Hepatocyte (in vitro differentiated cells): ENCODE results near the gene YBX3. TPM values are rescaled to one million over a fixed set of nuclear protein-coding genes. Genes with fewer than 3 reads are reported as not detected.

ENCODE experiments used
- DNase-seq: peaks from one replicate; pipeline ENCODE4 v3.0.0-alpha.2; 2016; ENCODE audit warnings: low spot score
- H2AFZ ChIP-seq: fragments of 200-600 bp; sonication (generic); 2 replicates; pipeline ENCODE4 v1.6.0; 2016; ENCODE audit warnings: antibody characterized with exemption, mild to moderate bottlenecking
- H3K27ac ChIP-seq: fragments of 200-600 bp; sonication (generic); 2 replicates; pipeline ENCODE4 v1.5.1; 2016; ENCODE audit warnings: mild to moderate bottlenecking
- H3K27me3 ChIP-seq: fragments of 200-600 bp; sonication (generic); 2 replicates; pipeline ENCODE4 v1.6.1; 2016
- H3K36me3 ChIP-seq: fragments of 200-600 bp; sonication (generic); replicated peaks from 2 replicates; pipeline ENCODE4 v1.5.1; 2016; ENCODE audit warnings: low read depth; ENCODE audit not compliant: insufficient read depth
- H3K4me1 ChIP-seq: fragments of 200-600 bp; sonication (generic); 2 replicates; pipeline ENCODE4 v1.5.1; 2016; ENCODE audit warnings: mild to moderate bottlenecking, moderate library complexity; ENCODE audit not compliant: insufficient read depth
- H3K4me2 ChIP-seq: fragments of 200-600 bp; sonication (generic); 2 replicates; pipeline ENCODE4 v1.6.0; 2016
- H3K4me3 ChIP-seq: fragments of 200-600 bp; sonication (generic); 2 replicates; pipeline ENCODE4 v1.5.1; 2016; ENCODE audit warnings: mild to moderate bottlenecking
- H3K79me2 ChIP-seq: fragments of 200-600 bp; sonication (generic); 2 replicates; pipeline ENCODE4 v1.6.0; 2017; ENCODE audit warnings: mild to moderate bottlenecking
- H3K9me2 ChIP-seq: fragments of 200-600 bp; sonication (generic); replicated peaks from 2 replicates; pipeline ENCODE4 v1.6.0; 2017; ENCODE audit warnings: mild to moderate bottlenecking; ENCODE audit not compliant: insufficient read depth
- H3K9me3 ChIP-seq: fragments of 200-600 bp; sonication (generic); 2 replicates; pipeline ENCODE4 v1.5.1; 2016; ENCODE audit warnings: low read depth, mild to moderate bottlenecking
- H4K20me1 ChIP-seq: fragments of 200-600 bp; sonication (generic); 2 replicates; pipeline ENCODE4 v1.6.0; 2016; ENCODE audit warnings: mild to moderate bottlenecking; ENCODE audit not compliant: insufficient read depth, poor library complexity, severe bottlenecking
- EZH2 ChIP-seq: fragments of 200-600 bp; sonication (generic); IDR thresholded peaks from 2 replicates; pipeline ENCODE4 v1.6.1; 2016; ENCODE audit warnings: antibody characterized with exemption, mild to moderate bottlenecking, borderline replicate concordance
- EZH2phosphoT487 ChIP-seq: fragments of 200-600 bp; sonication (generic); IDR thresholded peaks from one replicate; pipeline ENCODE4 v1.6.1; 2018; ENCODE audit warnings: antibody characterized with exemption, mild to moderate bottlenecking, low read depth, moderate library complexity; ENCODE audit not compliant: unreplicated experiment, severe bottlenecking
- WGBS: methylation state at CpG from one replicate; pipeline ENCODE4 v1.1.6; 2016; ENCODE audit warnings: low lambda C conversion rate; ENCODE audit errors: missing lambda C conversion rate; 5-methylcytosine and 5-hydroxymethylcytosine counted together
- polyA plus RNA-seq: library from polyadenylated mRNA; unstranded; fragments of >200 nt; fragmentation: Nextera tagmentation; extraction: Ambion mirVana; gene quantifications from 2 replicates; pipeline ENCODE4 v1.2.1, GENCODE V29; 2016
- total RNA-seq: library from RNA; depleted of rRNA; stranded (reverse); fragments of >200 nt; gene quantifications from 2 replicates; pipeline ENCODE4 v1.2.3, GENCODE V29; 2014
- TF ChIP-seq, protein P1 (sequence below): fragments of 200-600 bp; sonication (generic); IDR thresholded peaks from 2 replicates; pipeline ENCODE4 v1.5.1; 2016; ENCODE audit warnings: antibody characterized with exemption, mild to moderate bottlenecking; ENCODE audit not compliant: poor library complexity

The YBX3 gene
- total and polyA plus RNA-seq, 2 experiments from 2014 or later, result 83.4 to 218 TPM

GRCh38 chr12:10739157-10740118, 16.3 kb upstream of the YBX3 start:
- Histone ChIP-seq H3K27me3 (no peaks in the 10 kb centered on the region), H3K4me2 (no peak overlapping the region), H2AFZ (no peak overlapping the region), H3K4me3 (no peak overlapping the region), H3K79me2 (no peaks in the 10 kb centered on the region), H4K20me1 (no peaks in the 10 kb centered on the region), H3K9me2 (no peaks in the 10 kb centered on the region), H3K9me3 (no peaks in the 10 kb centered on the region), H3K27ac (no peak overlapping the region), H3K4me1 (no peaks in the 10 kb centered on the region), H3K36me3 (no peaks in the 10 kb centered on the region)
- no peak for DNase-seq
- WGBS, result 83% methylated on average over 8 of the region's 8 CpGs
- TF ChIP-seq, protein P1, sequence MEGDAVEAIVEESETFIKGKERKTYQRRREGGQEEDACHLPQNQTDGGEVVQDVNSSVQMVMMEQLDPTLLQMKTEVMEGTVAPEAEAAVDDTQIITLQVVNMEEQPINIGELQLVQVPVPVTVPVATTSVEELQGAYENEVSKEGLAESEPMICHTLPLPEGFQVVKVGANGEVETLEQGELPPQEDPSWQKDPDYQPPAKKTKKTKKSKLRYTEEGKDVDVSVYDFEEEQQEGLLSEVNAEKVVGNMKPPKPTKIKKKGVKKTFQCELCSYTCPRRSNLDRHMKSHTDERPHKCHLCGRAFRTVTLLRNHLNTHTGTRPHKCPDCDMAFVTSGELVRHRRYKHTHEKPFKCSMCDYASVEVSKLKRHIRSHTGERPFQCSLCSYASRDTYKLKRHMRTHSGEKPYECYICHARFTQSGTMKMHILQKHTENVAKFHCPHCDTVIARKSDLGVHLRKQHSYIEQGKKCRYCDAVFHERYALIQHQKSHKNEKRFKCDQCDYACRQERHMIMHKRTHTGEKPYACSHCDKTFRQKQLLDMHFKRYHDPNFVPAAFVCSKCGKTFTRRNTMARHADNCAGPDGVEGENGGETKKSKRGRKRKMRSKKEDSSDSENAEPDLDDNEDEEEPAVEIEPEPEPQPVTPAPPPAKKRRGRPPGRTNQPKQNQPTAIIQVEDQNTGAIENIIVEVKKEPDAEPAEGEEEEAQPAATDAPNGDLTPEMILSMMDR, result no peak
- no peak for TF ChIP-seq EZH2phosphoT487
- no peak for TF ChIP-seq EZH2

- 37% methylated on average over 1 of the region's 1 CpG for WGBS
- Histone ChIP-seq H3K4me3 (no peak overlapping the region), H2AFZ (no peak overlapping the region), H3K9me2 (no peaks in the 10 kb centered on the region), H3K36me3 (no peaks in the 10 kb centered on the region), H3K79me2 (no peaks in the 10 kb centered on the region), H4K20me1 (no peaks in the 10 kb centered on the region), H3K4me1 (no peaks in the 10 kb centered on the region), H3K4me2 (no peak overlapping the region), H3K27me3 (no peaks in the 10 kb centered on the region), H3K27ac (no peak overlapping the region), H3K9me3 (no peaks in the 10 kb centered on the region)
- no peak for DNase-seq
- TF ChIP-seq, protein P1, result no peak
- TF ChIP-seq EZH2 (no peak), EZH2phosphoT487 (no peak)
Measured at GRCh38 chr12:10737249-10737648, 14.1 kb upstream of the YBX3 start.

DNA sequence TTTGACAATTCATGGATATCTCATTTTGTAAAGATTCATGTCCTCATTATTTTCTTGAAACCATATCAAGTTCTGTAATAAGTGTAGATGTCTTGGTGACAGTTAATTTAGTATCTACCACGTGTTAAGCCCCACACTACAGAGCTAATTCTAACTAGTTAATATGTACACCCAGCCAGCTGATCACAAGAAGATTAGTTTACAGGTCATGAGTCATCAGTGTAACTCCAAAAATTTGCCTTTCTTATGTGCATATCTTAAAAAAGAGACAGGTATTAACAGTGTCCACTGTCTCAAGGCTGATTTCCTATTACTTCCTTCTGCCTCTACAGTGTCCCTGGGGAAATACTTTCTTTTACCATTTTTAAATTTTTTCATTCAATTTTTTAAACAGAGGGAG, 13.3 kb upstream of the YBX3 start:
- no peak for DNase-seq
- H3K27me3 ChIP-seq, result no peaks in the 10 kb centered on the region
- no peaks in the 10 kb centered on the region for H3K4me1 ChIP-seq
- H3K36me3 ChIP-seq, result no peaks in the 10 kb centered on the region
- H3K9me2 ChIP-seq, result no peaks in the 10 kb centered on the region
- no peak overlapping the region for H3K4me2 ChIP-seq
- H3K4me3 ChIP-seq, result no peak overlapping the region
- TF ChIP-seq EZH2 (no peak), EZH2phosphoT487 (no peak)
- TF ChIP-seq, protein P1, result no peak
- no peak overlapping the region for H2AFZ ChIP-seq
- no peak overlapping the region for H3K27ac ChIP-seq
- no peaks in the 10 kb centered on the region for H3K9me3 ChIP-seq
- no peaks in the 10 kb centered on the region for H4K20me1 ChIP-seq
- WGBS, result 65% methylated on average over 1 of the region's 1 CpG
- no peaks in the 10 kb centered on the region for H3K79me2 ChIP-seq
